RWPE2 (cell line): ENCODE results near the gene ALG12.

Source experiments
- ATAC-seq: fragments of 200-7000 bp; cut with Tn5 transposase; 3 replicates; pipeline ENCODE4 v1.9.1; 2021; ENCODE audit warnings: low read depth
- DNase-seq: peaks from one replicate; pipeline ENCODE4 v3.0.0-alpha.2; 2020; ENCODE audit warnings: low spot score
- H3K27ac ChIP-seq: fragments of 450-650 bp; 2 replicates; pipeline ENCODE4 v1.5.1; 2017; ENCODE audit warnings: mild to moderate bottlenecking; ENCODE audit not compliant: poor library complexity, severe bottlenecking
- H3K27me3 ChIP-seq: fragments of 250-450 bp; sonication (Bioruptor Pico); 2 replicates; pipeline ENCODE4 v1.5.1; 2021; ENCODE audit warnings: mild to moderate bottlenecking, moderate library complexity; ENCODE audit not compliant: insufficient read depth, poor library complexity, severe bottlenecking
- H3K36me3 ChIP-seq: fragments of 250-450 bp; sonication (Bioruptor Pico); 2 replicates; pipeline ENCODE4 v1.5.1; 2020; ENCODE audit warnings: low read depth, mild to moderate bottlenecking, moderate library complexity
- H3K4me1 ChIP-seq: fragments of 250-450 bp; sonication (Bioruptor Pico); 2 replicates; pipeline ENCODE4 v1.5.1; 2021; ENCODE audit warnings: mild to moderate bottlenecking, moderate library complexity; ENCODE audit not compliant: insufficient read depth, poor library complexity, severe bottlenecking
- H3K4me3 ChIP-seq: fragments of 250-450 bp; sonication (Bioruptor Pico); 2 replicates; pipeline ENCODE4 v1.5.1; 2021; ENCODE audit warnings: mild to moderate bottlenecking, moderate library complexity; ENCODE audit not compliant: severe bottlenecking
- H3K9me3 ChIP-seq: fragments of 250-450 bp; sonication (Bioruptor Pico); 2 replicates; pipeline ENCODE4 v1.5.1; 2021; ENCODE audit warnings: mild to moderate bottlenecking, moderate library complexity; ENCODE audit not compliant: severe bottlenecking
- TF ChIP-seq, protein P1 (sequence below): fragments of 450-650 bp; IDR thresholded peaks from one replicate; pipeline ENCODE4 v1.5.1; 2017; ENCODE audit warnings: mild to moderate bottlenecking, moderate library complexity; ENCODE audit not compliant: poor library complexity, severe bottlenecking

ALG12 gene

DNA sequence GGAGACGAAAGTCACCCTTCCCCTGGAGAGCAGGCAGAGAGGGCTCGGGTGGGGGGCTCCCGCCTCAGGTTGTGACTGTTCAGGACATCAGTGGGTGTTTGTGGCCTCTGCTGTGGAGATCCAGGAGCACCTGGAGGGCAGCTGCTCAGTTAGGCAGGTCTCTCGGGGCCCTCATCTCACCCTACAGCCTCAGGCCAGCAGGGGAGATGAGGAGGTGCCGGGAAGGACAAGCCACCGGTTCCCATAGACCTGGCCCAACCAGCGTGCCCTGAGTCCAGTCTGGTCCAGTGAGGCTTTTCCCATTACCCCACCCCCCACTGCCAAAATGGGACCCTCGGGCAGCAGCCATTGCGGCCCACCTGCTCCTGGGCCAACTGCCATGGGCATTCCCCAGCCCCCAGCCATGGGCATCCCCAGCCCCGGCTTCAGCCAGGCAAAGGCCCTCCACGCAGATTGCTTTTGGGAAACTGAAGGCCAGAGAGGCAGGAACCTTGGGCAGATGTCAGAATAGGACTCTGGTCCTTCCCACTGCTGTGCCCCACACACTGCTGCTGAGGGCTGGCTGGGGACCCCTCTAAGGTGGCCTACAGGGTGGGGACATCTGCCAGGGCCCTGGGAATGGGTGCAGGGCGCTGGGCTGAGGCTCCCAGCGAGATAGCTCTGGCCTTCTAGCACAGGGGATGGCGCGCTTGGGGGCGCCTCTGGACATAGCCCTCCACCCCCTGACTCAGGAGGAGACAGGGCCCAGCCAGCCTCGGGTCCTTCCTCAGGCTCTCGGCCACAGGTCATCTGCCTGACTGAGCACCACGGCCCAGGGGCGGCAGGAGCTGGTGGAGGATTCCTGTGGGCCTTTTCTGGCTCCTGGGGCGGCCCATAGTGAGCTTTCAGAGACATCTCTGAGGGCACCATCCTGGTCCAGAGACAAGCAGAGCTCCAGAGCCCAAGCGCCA is 47.1 kb upstream of the ALG12 start:
- Histone ChIP-seq H3K36me3 (peaks cover 34% of the 10 kb centered on the region), H3K27ac (no peak overlapping the region), H3K4me3 (no peak overlapping the region), H3K4me1 (peaks cover 12% of the 10 kb centered on the region), H3K9me3 (no peaks in the 10 kb centered on the region), H3K27me3 (no peaks in the 10 kb centered on the region)
- no peak for ATAC-seq
- TF ChIP-seq, protein P1, sequence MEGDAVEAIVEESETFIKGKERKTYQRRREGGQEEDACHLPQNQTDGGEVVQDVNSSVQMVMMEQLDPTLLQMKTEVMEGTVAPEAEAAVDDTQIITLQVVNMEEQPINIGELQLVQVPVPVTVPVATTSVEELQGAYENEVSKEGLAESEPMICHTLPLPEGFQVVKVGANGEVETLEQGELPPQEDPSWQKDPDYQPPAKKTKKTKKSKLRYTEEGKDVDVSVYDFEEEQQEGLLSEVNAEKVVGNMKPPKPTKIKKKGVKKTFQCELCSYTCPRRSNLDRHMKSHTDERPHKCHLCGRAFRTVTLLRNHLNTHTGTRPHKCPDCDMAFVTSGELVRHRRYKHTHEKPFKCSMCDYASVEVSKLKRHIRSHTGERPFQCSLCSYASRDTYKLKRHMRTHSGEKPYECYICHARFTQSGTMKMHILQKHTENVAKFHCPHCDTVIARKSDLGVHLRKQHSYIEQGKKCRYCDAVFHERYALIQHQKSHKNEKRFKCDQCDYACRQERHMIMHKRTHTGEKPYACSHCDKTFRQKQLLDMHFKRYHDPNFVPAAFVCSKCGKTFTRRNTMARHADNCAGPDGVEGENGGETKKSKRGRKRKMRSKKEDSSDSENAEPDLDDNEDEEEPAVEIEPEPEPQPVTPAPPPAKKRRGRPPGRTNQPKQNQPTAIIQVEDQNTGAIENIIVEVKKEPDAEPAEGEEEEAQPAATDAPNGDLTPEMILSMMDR: no peak
- peak; percentile 62 for DNase-seq

- no peak for ATAC-seq
- Histone ChIP-seq H3K27me3 (no peaks in the 10 kb centered on the region), H3K4me3 (no peak overlapping the region), H3K4me1 (peaks cover 13% of the 10 kb centered on the region), H3K9me3 (no peaks in the 10 kb centered on the region), H3K27ac (peak overlapping the region; percentile 81), H3K36me3 (peaks cover 34% of the 10 kb centered on the region)
- DNase-seq: peak; percentile 51
- TF ChIP-seq, protein P1: no peak
Measured at GRCh38 chr22:49964136-49965090, 46.2 kb upstream of the ALG12 start.

DNA sequence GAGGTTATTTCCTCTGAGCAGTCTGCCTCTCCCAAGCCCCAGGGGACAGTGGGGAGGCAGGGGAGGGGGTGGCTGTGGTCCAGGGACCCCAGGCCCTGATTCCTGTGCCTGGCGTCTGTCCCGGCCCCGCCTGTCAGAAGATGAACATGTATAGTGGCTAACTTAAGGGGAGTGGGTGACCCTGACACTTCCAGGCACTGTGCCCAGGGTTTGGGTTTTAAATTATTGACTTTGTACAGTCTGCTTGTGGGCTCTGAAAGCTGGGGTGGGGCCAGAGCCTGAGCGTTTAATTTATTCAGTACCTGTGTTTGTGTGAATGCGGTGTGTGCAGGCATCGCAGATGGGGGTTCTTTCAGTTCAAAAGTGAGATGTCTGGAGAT is 45.4 kb upstream of the ALG12 start:
- H3K27ac ChIP-seq: peak overlapping the region; percentile 81
- H3K27me3 ChIP-seq: no peaks in the 10 kb centered on the region
- no peak overlapping the region for H3K4me3 ChIP-seq
- H3K36me3 ChIP-seq: peaks cover 34% of the 10 kb centered on the region
- no peak for ATAC-seq
- TF ChIP-seq, protein P1: no peak
- peaks cover 14% of the 10 kb centered on the region for H3K4me1 ChIP-seq
- no peak for DNase-seq
- no peaks in the 10 kb centered on the region for H3K9me3 ChIP-seq

DNA sequence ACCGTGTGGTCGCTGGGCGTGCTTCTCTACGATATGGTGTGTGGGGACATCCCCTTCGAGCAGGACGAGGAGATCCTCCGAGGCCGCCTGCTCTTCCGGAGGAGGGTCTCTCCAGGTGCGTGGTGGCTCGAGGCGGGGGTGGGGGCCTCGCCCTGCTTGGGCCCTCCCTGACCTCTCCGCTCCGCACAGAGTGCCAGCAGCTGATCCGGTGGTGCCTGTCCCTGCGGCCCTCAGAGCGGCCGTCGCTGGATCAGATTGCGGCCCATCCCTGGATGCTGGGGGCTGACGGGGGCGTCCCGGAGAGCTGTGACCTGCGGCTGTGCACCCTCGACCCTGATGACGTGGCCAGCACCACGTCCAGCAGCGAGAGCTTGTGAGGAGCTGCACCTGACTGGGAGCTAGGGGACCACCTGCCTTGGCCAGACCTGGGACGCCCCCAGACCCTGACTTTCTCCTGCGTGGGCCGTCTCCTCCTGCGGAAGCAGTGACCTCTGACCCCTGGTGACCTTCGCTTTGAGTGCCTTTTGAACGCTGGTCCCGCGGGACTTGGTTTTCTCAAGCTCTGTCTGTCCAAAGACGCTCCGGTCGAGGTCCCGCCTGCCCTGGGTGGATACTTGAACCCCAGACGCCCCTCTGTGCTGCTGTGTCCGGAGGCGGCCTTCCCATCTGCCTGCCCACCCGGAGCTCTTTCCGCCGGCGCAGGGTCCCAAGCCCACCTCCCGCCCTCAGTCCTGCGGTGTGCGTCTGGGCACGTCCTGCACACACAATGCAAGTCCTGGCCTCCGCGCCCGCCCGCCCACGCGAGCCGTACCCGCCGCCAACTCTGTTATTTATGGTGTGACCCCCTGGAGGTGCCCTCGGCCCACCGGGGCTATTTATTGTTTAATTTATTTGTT is 44.8 kb upstream of the ALG12 start:
- no peak for ATAC-seq

More for the DNA sequence above, 44.8 kb upstream of the ALG12 start:
- peaks cover 34% of the 10 kb centered on the region for H3K36me3 ChIP-seq
- H3K4me3 ChIP-seq: peak overlapping the region; percentile 83
- peaks cover 14% of the 10 kb centered on the region for H3K4me1 ChIP-seq
- H3K27me3 ChIP-seq: no peaks in the 10 kb centered on the region
- TF ChIP-seq, protein P1: no peak
- peak; percentile 68 for DNase-seq
- peak overlapping the region; percentile 81 for H3K27ac ChIP-seq
- no peaks in the 10 kb centered on the region for H3K9me3 ChIP-seq
